ENCODE results near the gene TTC39B.

The TTC39B gene

GRCh38 chr9:15268782-15269181 lies 38.2 kb downstream of the TTC39B start:
- no peak for TF ChIP-seq CTCF (IDR thresholded peaks at IDR 0.05; ENCODE audit: insufficient read depth, missing control alignments)
- DNase-seq (ENCODE audit: insufficient read length, low spot score) (no peak), FAIRE-seq (no peak)

- DNase-seq (ENCODE audit: insufficient read length, low spot score) (no peak), FAIRE-seq (no peak)
- no peak for TF ChIP-seq CTCF (IDR thresholded peaks at IDR 0.05; ENCODE audit: insufficient read depth, missing control alignments)
These were observed 38.7 kb downstream of the TTC39B start for GRCh38 chr9:15268317-15268716.

GRCh38 chr9:15264918-15265317 lies 42.1 kb downstream of the TTC39B start:
- DNase-seq (ENCODE audit: insufficient read length, low spot score) (no peak), FAIRE-seq (no peak)

DNA sequence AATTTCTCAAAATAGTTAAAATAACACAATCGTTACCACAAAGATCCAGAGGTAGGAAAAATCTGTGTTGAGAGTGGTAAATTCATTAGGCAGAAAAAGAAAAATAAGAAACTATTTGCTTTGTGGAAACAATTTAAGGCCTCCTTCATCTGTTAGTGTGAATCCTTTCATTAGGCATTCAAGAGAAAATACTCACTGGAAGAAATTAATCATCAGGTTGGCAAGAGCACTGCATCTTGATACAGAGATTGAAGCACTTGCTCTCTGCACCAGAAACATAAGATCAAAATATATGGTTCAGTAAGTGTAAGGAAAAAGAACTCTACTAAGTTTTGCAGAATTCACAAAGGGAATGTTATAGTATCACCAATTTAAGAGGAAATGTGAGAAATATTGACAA lies 44.4 kb downstream of the TTC39B start:
- DNase-seq (ENCODE audit: insufficient read length, low spot score) (no peak), FAIRE-seq (no peak)
- no peak for TF ChIP-seq CTCF (IDR thresholded peaks at IDR 0.05; ENCODE audit: insufficient read depth, missing control alignments)

More at GRCh38 chr9:15264918-15265317, 42.1 kb downstream of the TTC39B start:
- TF ChIP-seq CTCF (IDR thresholded peaks at IDR 0.05; ENCODE audit: insufficient read depth, missing control alignments): no peak

- TF ChIP-seq CTCF (IDR thresholded peaks at IDR 0.05; ENCODE audit: insufficient read depth, missing control alignments): no peak
- no peak for DNase-seq (ENCODE audit: insufficient read length, low spot score)
These were observed 50.6 kb downstream of the TTC39B start for GRCh38 chr9:15256426-15256825.

DNA sequence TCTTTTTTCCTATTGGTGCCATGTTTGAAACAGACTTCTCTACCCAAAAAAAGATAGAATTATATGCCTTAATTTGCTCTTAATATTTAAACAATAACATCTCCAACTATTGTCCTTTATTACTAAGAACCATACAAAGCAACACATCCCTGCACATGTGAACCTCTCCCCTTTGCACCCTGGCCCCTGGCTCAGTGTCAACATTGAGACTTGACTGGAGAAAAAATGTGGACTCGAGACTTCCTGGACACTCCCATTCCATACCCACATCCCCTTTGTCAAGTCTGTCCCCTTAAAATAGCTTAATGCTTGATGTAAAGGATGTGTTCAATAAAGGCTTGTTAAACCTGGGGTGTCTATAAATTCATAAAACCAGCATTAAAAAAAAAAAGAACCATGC lies 53.2 kb downstream of the TTC39B start:
- no peak for TF ChIP-seq CTCF (IDR thresholded peaks at IDR 0.05; ENCODE audit: insufficient read depth, missing control alignments)
- FAIRE-seq: no peak
- no peak for DNase-seq (ENCODE audit: insufficient read length, low spot score)

More at GRCh38 chr9:15256426-15256825, 50.6 kb downstream of the TTC39B start:
- no peak for FAIRE-seq

DNA sequence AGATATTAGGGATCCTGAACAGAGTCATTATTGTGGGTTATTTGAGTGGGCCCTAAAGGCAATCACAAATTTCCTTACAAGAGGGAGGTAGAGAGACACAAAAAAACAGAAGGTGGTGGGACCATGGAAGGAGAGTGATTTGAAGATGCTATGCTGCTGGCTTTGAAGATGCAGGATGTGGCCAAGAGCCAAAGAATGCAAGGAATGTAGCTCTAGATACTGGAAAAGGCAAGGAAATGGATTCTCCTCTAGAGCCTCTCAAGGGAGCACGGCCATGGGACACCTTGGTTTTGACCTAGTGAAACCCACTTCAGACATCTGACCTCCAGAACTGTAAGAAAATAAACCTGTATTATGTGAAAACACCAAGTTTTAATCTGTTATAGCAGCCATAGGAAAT lies 53.8 kb downstream of the TTC39B start:
- FAIRE-seq (no peak), DNase-seq (ENCODE audit: insufficient read length, low spot score) (no peak)
- TF ChIP-seq CTCF (IDR thresholded peaks at IDR 0.05; ENCODE audit: insufficient read depth, missing control alignments): no peak
